Loucy (cell line): ENCODE results near the gene BIRC2.
"Not testable (repeated sequence)": the region's sequence is repeated elsewhere in the genome, so short reads cannot be mapped to it uniquely, and the experiment has no call there.

Source experiments
- EZH2phosphoT487 ChIP-seq: fragments of 200-600 bp; IDR thresholded peaks from 2 replicates; pipeline ENCODE4 v1.6.1; 2018; ENCODE audit warnings: antibody characterized with exemption, mild to moderate bottlenecking, moderate library complexity, borderline replicate concordance
- TF ChIP-seq, protein P1 (sequence below): fragments of 200-600 bp; sonication (generic); conservative IDR thresholded peaks from 2 replicates; pipeline ENCODE4 v1.5.1; 2014; ENCODE audit warnings: mild to moderate bottlenecking, antibody characterized with exemption, low read length

DNA sequence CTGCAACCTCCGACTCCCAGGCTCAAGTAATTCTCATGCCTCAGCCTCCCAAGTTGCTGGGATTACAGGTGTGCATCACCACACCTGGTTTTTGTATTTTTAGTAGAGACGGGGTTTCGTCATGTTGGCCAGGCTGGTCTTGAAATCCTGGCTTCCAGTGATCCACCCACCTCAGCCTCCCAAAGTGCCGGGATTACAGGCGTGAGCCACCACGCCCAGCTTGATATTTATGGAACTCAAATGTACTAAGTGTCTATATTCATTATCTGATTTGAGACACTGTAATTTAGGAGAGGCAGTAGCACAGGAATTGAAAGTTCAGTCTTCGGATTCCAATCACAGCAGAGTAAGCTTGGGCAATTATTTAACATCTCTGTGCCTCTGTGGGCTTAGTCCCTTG, 5.7 kb upstream of the BIRC2 start:
- TF ChIP-seq, protein P1, sequence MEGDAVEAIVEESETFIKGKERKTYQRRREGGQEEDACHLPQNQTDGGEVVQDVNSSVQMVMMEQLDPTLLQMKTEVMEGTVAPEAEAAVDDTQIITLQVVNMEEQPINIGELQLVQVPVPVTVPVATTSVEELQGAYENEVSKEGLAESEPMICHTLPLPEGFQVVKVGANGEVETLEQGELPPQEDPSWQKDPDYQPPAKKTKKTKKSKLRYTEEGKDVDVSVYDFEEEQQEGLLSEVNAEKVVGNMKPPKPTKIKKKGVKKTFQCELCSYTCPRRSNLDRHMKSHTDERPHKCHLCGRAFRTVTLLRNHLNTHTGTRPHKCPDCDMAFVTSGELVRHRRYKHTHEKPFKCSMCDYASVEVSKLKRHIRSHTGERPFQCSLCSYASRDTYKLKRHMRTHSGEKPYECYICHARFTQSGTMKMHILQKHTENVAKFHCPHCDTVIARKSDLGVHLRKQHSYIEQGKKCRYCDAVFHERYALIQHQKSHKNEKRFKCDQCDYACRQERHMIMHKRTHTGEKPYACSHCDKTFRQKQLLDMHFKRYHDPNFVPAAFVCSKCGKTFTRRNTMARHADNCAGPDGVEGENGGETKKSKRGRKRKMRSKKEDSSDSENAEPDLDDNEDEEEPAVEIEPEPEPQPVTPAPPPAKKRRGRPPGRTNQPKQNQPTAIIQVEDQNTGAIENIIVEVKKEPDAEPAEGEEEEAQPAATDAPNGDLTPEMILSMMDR: not testable (repeated sequence)
- TF ChIP-seq EZH2phosphoT487: not testable (repeated sequence)
